ENCODE data around the gene MAP2K7.
"Not testable (repeated sequence)": the region's sequence is repeated elsewhere in the genome, so short reads cannot be mapped to it uniquely, and the experiment has no call there.

Gene MAP2K7

GRCh38 chr19:7932276-7932929 lies 28.7 kb downstream of the MAP2K7 start:
- no peak for DNase-seq (ENCODE audit: low read depth)

GRCh38 chr19:7932930-7933300 lies 29.2 kb downstream of the MAP2K7 start:
- no peak for DNase-seq (ENCODE audit: low read depth)

GRCh38 chr19:7933411-7933810 lies 29.7 kb downstream of the MAP2K7 start:
- no peak for DNase-seq (ENCODE audit: low read depth)

- DNase-seq (ENCODE audit: low read depth), result no peak
These were observed 30.4 kb downstream of the MAP2K7 start for GRCh38 chr19:7933828-7934725.

GRCh38 chr19:7934766-7935165 lies 31.1 kb downstream of the MAP2K7 start:
- no peak for DNase-seq (ENCODE audit: low read depth)

- no peak for DNase-seq (ENCODE audit: low read depth)
These were observed 37.2 kb downstream of the MAP2K7 start for GRCh38 chr19:7940841-7941240.

GRCh38 chr19:7941895-7942596 lies 38.4 kb downstream of the MAP2K7 start:
- DNase-seq (ENCODE audit: low read depth), result no peak

- DNase-seq (ENCODE audit: low read depth), result no peak
These were observed 39.3 kb downstream of the MAP2K7 start for GRCh38 chr19:7942981-7943443.

GRCh38 chr19:7943444-7944176 lies 39.9 kb downstream of the MAP2K7 start, which contains the start of gene TIMM44:
Gene TIMM44 (minus strand): TSS chr19:7943666. CDS start chr19:7943651, 15 bp downstream.
- peak; percentile 91 for DNase-seq (ENCODE audit: low read depth)

- peak; percentile 69 for DNase-seq (ENCODE audit: low read depth)
These were observed 40.6 kb downstream of the MAP2K7 start for GRCh38 chr19:7944177-7944761.

GRCh38 chr19:7947939-7948338 lies 44.3 kb downstream of the MAP2K7 start:
- no peak for DNase-seq (ENCODE audit: low read depth)

- no peak for DNase-seq (ENCODE audit: low read depth)
These were observed 49.4 kb downstream of the MAP2K7 start for GRCh38 chr19:7953060-7953459.

GRCh38 chr19:7953576-7953975 lies 49.9 kb downstream of the MAP2K7 start:
- no peak for DNase-seq (ENCODE audit: low read depth)

GRCh38 chr19:7955696-7956095 lies 52.0 kb downstream of the MAP2K7 start:
- DNase-seq (ENCODE audit: low read depth), result no peak

- DNase-seq (ENCODE audit: low read depth), result no peak
These were observed 55.5 kb downstream of the MAP2K7 start for GRCh38 chr19:7959211-7959610.

GRCh38 chr19:7961082-7961481 lies 57.4 kb downstream of the MAP2K7 start:
- DNase-seq (ENCODE audit: low read depth), result not testable (repeated sequence)

GRCh38 chr19:7961920-7962626 lies 58.4 kb downstream of the MAP2K7 start:
- no peak for DNase-seq (ENCODE audit: low read depth)

- no peak for DNase-seq (ENCODE audit: low read depth)
These were observed 59.1 kb downstream of the MAP2K7 start for GRCh38 chr19:7962644-7963268.

GRCh38 chr19:7963566-7963965 lies 59.9 kb downstream of the MAP2K7 start:
- no peak for DNase-seq (ENCODE audit: low read depth)

All from stimulated activated CD8-positive, alpha-beta memory T cell treated with anti-CD3 and anti-CD28 coated beads, Interleukin-15, amount 100 ng/mL, for 24 hours (primary cell).